Panc1 (cell line): Measurements from ENCODE around the gene HGFAC. TPM values are rescaled to one million over a fixed set of nuclear protein-coding genes. Genes with fewer than 3 reads are reported as not detected.

Experiments used
- ATAC-seq: fragments of 200-7000 bp; cut with Tn5 transposase; 2 replicates; pipeline ENCODE4 v1.9.1; 2020; ENCODE audit warnings: mild to moderate bottlenecking, moderate library complexity
- BruUV-seq: library from RNA; stranded (reverse); fragments of 400-500 nt; replicated peaks from 2 replicates; lab custom pipeline; 2021; lab: Mats Ljungman, UMichigan
- CTCF ChIA-PET: fragments of 300-600 bp; sonication (Branson Sonifier 250); formaldehyde crosslinking; loops from one replicate; lab custom pipeline; 2022; ENCODE audit warnings: antibody characterized with exemption; lab: Charles Lee
- POLR2A ChIA-PET: fragments of 300-600 bp; sonication (Branson Sonifier 250); formaldehyde crosslinking; loops from one replicate; lab custom pipeline; 2022; ENCODE audit warnings: antibody characterized with exemption; lab: Charles Lee
- DNase-seq: peaks from one replicate; pipeline ENCODE4 v3.0.0-alpha.2; 2010; ENCODE audit warnings: low read depth, low spot score
- H3K27ac ChIP-seq: 2 replicates; pipeline ENCODE4 v1.5.1; 2011; ENCODE audit warnings: mild to moderate bottlenecking, low read length, inconsistent platforms
- H3K27me3 ChIP-seq: fragments of 200-500 bp; sonication (Bioruptor generic); 2 replicates; pipeline ENCODE4 v1.6.0; 2014; ENCODE audit warnings: low read length, inconsistent platforms; ENCODE audit not compliant: control insufficient read depth, insufficient read depth
- H3K36me3 ChIP-seq: fragments of 200-500 bp; sonication (Bioruptor generic); 2 replicates; pipeline ENCODE4 v1.5.1; 2014; ENCODE audit warnings: inconsistent platforms, mild to moderate bottlenecking, low read length, moderate library complexity; ENCODE audit not compliant: control insufficient read depth, insufficient read depth
- H3K4me1 ChIP-seq: 2 replicates; pipeline ENCODE4 v1.5.1; 2011; ENCODE audit warnings: inconsistent platforms, mild to moderate bottlenecking, low read length, moderate library complexity; ENCODE audit not compliant: control insufficient read depth, insufficient read depth
- H3K4me3 ChIP-seq, 2 experiments: 2 replicates each; pipeline ENCODE4 v1.5.1; 2011 to 2012; ENCODE audit warnings: low read depth in 2 of 2, low read length in 2 of 2, mild to moderate bottlenecking in 2 of 2, inconsistent platforms in 1 of 2, moderate library complexity in 1 of 2
- H3K9me3 ChIP-seq: fragments of 200-500 bp; sonication (Bioruptor generic); 2 replicates; pipeline ENCODE4 v1.5.1; 2014; ENCODE audit warnings: low read depth, mild to moderate bottlenecking, inconsistent platforms, low read length, moderate library complexity; ENCODE audit not compliant: control insufficient read depth, insufficient read depth
- CTCF ChIP-seq: fragments of 450-650 bp; IDR thresholded peaks from 2 replicates; pipeline ENCODE4 v1.5.1; 2017; ENCODE audit warnings: mild to moderate bottlenecking
- POLR2AphosphoS5 ChIP-seq: IDR thresholded peaks from 2 replicates; pipeline ENCODE4 v1.6.1; 2012; ENCODE audit warnings: mild to moderate bottlenecking, low read depth, low read length, moderate library complexity
- REST ChIP-seq, 2 experiments: IDR thresholded peaks; 2 replicates each; pipeline ENCODE4 v1.6.1; 2011 to 2012; ENCODE audit warnings: low read depth in 2 of 2, control low read depth in 1 of 2, low read length in 1 of 2, mild to moderate bottlenecking in 1 of 2, moderate library complexity in 1 of 2; ENCODE audit not compliant: insufficient read depth in 1 of 2
- SIN3A ChIP-seq: IDR thresholded peaks from 2 replicates; pipeline ENCODE4 v1.6.1; 2012; ENCODE audit warnings: low read depth, mild to moderate bottlenecking, low read length, moderate library complexity, borderline replicate concordance; ENCODE audit not compliant: insufficient read depth
- TCF7L2 ChIP-seq: IDR thresholded peaks from 2 replicates; pipeline ENCODE4 v1.6.1; 2011; ENCODE audit warnings: mild to moderate bottlenecking, low read depth, low read length, inconsistent platforms
- in situ Hi-C: cut with HindIII; loops from 2 replicates; pipeline ENCODE4 v1.10.0; 2016; ENCODE audit warnings: low sequenced_read_pairs, low pct_unique_long_range_greater_than_20kb
- intact Hi-C: fragments of 100-400 bp; cut with micrococcal nuclease; formaldehyde crosslinking; loops from one replicate; pipeline ENCODE4 v1.10.0; 2022; ENCODE audit not compliant: unreplicated experiment
- total RNA-seq: library from RNA; stranded (reverse); gene quantifications from one replicate; pipeline ENCODE4 v1.2.1, GENCODE V29; 2021; ENCODE audit not compliant: unreplicated experiment

The HGFAC gene
- total RNA-seq, 1 experiment from 2014 or later = 0.59 TPM

GRCh38 chr4:3393171-3393570 is 48.6 kb upstream of the HGFAC start:
- Histone ChIP-seq H3K27ac (no peak overlapping the region), H3K9me3 (no peaks in the 10 kb centered on the region), H3K27me3 (no peaks in the 10 kb centered on the region), H3K4me1 (peaks cover 7% of the 10 kb centered on the region), H3K4me3 (no peak overlapping the region), H3K36me3 (no peaks in the 10 kb centered on the region)
- in situ Hi-C loops (no loop called here), intact Hi-C loops (no loop called here)
- DNase-seq (no peak), ATAC-seq (no peak)
- ChIA-PET POLR2A (no interaction called here), CTCF (interaction anchor here (0.6 kb wide), 1 partner anchor 27 kb away, joined by 6 read pairs; no protein-coding TSS in a partner anchor)
- TF ChIP-seq SIN3A (no peak), REST (IDR thresholded peaks at IDR 0.05; ENCODE audit: insufficient read depth in 1 of 2, low read depth in 2 of 2, low read length in 1 of 2) (no peak), TCF7L2 (no peak), POLR2AphosphoS5 (no peak), CTCF (no peak)
- no TSS peak for BruUV-seq

GRCh38 chr4:3396600-3396999 is 45.2 kb upstream of the HGFAC start:
- no peak for ATAC-seq
- in situ Hi-C loops (no loop called here), intact Hi-C loops (no loop called here)
- Histone ChIP-seq H3K27me3 (no peaks in the 10 kb centered on the region), H3K27ac (no peak overlapping the region), H3K36me3 (no peaks in the 10 kb centered on the region), H3K9me3 (no peaks in the 10 kb centered on the region), H3K4me3 (no peak overlapping the region), H3K4me1 (no peaks in the 10 kb centered on the region)
- BruUV-seq = no TSS peak
- CTCF ChIA-PET = no interaction called here
- no peak for DNase-seq
- TF ChIP-seq POLR2AphosphoS5 (no peak), CTCF (no peak)
- POLR2A ChIA-PET = no interaction called here
